Panc1 (cell line): ENCODE results near the gene LYST.

ENCODE experiments used
- CTCF ChIP-seq: fragments of 450-650 bp; IDR thresholded peaks from 2 replicates; pipeline ENCODE4 v1.5.1; 2017; ENCODE audit warnings: mild to moderate bottlenecking
- POLR2AphosphoS5 ChIP-seq: IDR thresholded peaks from 2 replicates; pipeline ENCODE4 v1.6.1; 2012; ENCODE audit warnings: mild to moderate bottlenecking, low read depth, low read length, moderate library complexity
- REST ChIP-seq, 2 experiments: IDR thresholded peaks; 2 replicates each; pipeline ENCODE4 v1.6.1; 2011 to 2012; ENCODE audit warnings: low read depth in 2 of 2, control low read depth in 1 of 2, low read length in 1 of 2, mild to moderate bottlenecking in 1 of 2, moderate library complexity in 1 of 2; ENCODE audit not compliant: insufficient read depth in 1 of 2
- SIN3A ChIP-seq: IDR thresholded peaks from 2 replicates; pipeline ENCODE4 v1.6.1; 2012; ENCODE audit warnings: low read depth, mild to moderate bottlenecking, low read length, moderate library complexity, borderline replicate concordance; ENCODE audit not compliant: insufficient read depth
- TCF7L2 ChIP-seq: IDR thresholded peaks from 2 replicates; pipeline ENCODE4 v1.6.1; 2011; ENCODE audit warnings: mild to moderate bottlenecking, low read depth, low read length, inconsistent platforms

- TF ChIP-seq CTCF (no peak), POLR2AphosphoS5 (no peak), TCF7L2 (no peak), SIN3A (no peak), REST (IDR thresholded peaks at IDR 0.05; ENCODE audit: insufficient read depth in 1 of 2, low read depth in 2 of 2, low read length in 1 of 2) (no peak)
Measured at GRCh38 chr1:235799264-235799663, 67.4 kb downstream of the LYST start.
